ENCODE results near the gene RUNX3.

Gene RUNX3

DNA sequence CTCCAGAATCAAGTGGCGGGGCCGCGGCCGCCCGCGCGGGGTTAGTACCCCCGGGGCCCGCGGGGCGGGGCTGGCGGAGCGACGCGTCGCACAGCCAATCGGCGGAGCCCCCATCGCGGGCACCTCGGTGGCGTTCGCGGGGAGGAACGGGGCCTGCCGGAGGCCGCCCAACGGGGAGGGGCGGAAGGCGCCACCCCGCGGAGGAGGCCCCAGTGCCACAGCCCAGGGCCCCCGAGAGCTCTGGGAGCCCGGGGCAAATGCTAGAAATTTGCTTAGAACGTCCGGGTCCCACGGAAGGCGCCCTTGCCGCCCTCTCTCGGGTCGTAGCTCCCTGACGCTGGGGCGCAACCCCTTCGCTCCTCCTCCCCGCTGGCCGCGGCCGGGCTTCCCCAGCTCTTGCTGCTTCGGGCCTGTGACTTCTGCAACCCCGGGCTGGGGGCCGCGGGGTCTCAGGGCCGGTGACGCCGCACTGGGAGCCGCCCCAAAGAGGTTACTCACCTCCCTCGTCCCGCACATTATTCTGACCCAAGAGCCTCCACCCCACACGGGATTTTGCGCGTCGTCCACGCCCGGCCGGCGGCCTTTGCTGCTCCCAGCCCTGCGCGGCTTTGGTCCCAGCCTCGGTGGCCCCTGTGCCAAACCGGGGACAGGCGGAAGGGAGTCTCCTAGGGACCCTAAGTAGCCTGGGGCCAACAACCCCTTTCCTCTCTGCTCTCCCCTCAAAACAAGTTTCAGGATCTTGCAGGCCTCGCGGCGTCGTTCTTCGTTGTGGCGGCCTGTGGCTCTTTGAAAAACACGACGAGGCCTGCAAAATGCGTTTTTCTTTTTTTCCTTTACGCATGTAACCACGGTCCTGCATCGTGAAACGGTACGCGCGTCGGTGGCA is at the start of gene RUNX3:
TSS of gene RUNX3 (minus strand) at position 17 of the 886 bp plus-strand sequence. CDS start 408 bp downstream, outside the sequence.
- TF ChIP-seq TCF12 (IDR thresholded peaks at IDR 0.05; ENCODE audit: low read depth) (no peak), ZBTB7A (IDR thresholded peaks at IDR 0.05; ENCODE audit: low read depth) (0 out of 2 replicates have a peak, but pooled peaks have one; percentile 48), TAF1 (IDR thresholded peaks at IDR 0.05; ENCODE audit: low read depth) (0 out of 2 replicates have a peak, but pooled peaks have one; percentile 29)
- TF ChIP-seq, protein P1, sequence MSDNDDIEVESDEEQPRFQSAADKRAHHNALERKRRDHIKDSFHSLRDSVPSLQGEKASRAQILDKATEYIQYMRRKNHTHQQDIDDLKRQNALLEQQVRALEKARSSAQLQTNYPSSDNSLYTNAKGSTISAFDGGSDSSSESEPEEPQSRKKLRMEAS (IDR thresholded peaks at IDR 0.05): no peak
- TF ChIP-seq, protein P2, sequence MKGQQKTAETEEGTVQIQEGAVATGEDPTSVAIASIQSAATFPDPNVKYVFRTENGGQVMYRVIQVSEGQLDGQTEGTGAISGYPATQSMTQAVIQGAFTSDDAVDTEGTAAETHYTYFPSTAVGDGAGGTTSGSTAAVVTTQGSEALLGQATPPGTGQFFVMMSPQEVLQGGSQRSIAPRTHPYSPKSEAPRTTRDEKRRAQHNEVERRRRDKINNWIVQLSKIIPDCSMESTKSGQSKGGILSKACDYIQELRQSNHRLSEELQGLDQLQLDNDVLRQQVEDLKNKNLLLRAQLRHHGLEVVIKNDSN (IDR thresholded peaks at IDR 0.05): no peak

DNA sequence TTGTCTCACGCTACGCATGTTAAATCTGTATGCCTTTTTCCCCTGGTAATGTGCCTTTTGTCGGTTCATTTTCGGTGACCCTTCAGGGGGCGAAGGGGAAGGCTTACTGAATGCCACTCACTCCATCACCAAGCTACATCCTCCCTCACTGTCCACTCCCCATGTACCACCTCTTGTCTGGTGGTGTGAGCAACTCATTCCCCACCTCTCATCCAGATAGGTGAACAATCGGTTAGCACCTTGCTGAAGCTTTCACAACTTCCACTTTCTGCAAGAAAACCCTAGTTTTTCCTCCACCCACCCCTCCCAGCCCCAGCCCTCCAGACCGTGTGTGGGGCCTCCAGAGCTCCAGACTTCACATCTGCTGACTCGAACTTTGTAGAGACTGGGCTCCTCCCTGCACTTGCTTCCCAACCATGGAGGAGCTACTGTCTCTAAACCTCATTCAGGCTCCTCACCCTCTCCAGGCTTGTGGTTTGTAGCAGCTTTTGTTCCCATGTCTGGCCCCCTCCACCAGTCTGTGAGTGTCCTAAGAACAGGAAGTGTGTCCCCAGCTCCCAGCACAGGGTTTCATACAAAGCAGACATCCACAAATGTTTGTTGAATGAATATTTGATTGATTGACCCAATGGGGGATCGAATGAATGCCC is 48.4 kb upstream of the RUNX3 start:
- TF ChIP-seq RAD21 (IDR thresholded peaks at IDR 0.05; ENCODE audit: low read depth) (no peak), TCF12 (IDR thresholded peaks at IDR 0.05; ENCODE audit: low read depth) (no peak)

DNA sequence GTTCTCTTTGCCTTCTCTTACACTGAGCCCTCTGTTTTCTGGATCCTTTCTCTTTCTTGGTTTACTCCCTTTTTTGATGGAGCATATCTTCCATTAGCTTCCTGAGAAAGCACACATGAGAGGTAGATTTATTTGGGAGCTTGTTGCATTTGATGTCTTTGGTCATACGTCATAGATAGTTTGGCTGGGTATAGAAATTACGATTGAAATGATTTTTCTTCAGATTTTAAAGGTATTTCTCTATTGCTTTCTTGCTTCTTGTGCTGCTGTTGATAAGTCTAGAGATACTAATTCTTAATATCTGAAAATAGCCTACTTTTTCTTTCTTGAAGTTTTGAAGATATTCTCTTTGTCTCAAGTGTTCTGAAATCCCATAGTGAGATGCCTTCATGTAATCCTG is 45.3 kb upstream of the RUNX3 start:
- TF ChIP-seq, protein P2 (IDR thresholded peaks at IDR 0.05): no peak

DNA sequence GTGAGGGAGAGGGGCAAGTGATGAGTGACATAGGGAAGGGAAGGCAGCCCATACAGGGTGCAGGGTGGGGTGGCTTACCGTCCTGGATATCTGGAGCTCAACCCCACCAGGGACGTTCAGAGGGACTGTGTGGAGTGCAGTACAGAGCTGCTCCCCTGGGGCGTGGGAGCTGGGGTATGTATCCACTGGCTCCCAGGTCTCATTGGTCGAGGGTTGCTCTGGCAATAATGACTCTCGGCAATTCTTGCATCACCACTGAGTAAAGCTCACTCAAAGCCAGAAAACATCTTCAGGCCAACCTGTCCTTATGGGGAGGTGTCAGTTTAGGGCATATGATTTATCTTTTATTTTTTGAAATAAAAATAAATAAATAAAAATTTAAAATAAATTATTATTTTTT is 43.2 kb upstream of the RUNX3 start:
- TF ChIP-seq TAF1 (IDR thresholded peaks at IDR 0.05; ENCODE audit: low read depth): no peak

DNA sequence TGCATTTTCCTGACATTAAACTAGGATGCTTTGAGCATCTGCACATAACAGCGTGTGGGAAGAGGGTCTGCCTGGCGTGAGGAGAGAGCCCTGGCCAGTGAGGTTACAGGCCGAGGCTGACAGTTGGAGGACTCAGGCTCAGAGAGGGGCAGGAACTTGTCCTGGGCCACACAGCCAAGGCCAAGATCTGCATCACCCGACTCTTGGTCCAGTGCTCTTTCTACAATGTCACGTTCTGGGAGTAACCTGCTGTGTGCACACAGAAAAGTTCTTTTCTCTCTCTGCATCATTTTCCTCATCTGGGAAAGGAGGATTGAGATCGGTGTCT is 42.8 kb upstream of the RUNX3 start:
- TF ChIP-seq CEBPB (IDR thresholded peaks at IDR 0.05) (no peak), TAF1 (IDR thresholded peaks at IDR 0.05; ENCODE audit: low read depth) (no peak), NFIC (IDR thresholded peaks at IDR 0.05) (no peak), CREB1 (IDR thresholded peaks at IDR 0.05; ENCODE audit: low read depth) (no peak), TEAD4 (IDR thresholded peaks at IDR 0.05) (no peak), ZBTB7A (IDR thresholded peaks at IDR 0.05; ENCODE audit: low read depth) (no peak), EP300 (IDR thresholded peaks at IDR 0.05; ENCODE audit: borderline replicate concordance) (no peak), RAD21 (IDR thresholded peaks at IDR 0.05; ENCODE audit: low read depth) (no peak), EGR1 (IDR thresholded peaks at IDR 0.05) (no peak)
- TF ChIP-seq, protein P2 (IDR thresholded peaks at IDR 0.05): no peak
- TF ChIP-seq, protein P3, sequence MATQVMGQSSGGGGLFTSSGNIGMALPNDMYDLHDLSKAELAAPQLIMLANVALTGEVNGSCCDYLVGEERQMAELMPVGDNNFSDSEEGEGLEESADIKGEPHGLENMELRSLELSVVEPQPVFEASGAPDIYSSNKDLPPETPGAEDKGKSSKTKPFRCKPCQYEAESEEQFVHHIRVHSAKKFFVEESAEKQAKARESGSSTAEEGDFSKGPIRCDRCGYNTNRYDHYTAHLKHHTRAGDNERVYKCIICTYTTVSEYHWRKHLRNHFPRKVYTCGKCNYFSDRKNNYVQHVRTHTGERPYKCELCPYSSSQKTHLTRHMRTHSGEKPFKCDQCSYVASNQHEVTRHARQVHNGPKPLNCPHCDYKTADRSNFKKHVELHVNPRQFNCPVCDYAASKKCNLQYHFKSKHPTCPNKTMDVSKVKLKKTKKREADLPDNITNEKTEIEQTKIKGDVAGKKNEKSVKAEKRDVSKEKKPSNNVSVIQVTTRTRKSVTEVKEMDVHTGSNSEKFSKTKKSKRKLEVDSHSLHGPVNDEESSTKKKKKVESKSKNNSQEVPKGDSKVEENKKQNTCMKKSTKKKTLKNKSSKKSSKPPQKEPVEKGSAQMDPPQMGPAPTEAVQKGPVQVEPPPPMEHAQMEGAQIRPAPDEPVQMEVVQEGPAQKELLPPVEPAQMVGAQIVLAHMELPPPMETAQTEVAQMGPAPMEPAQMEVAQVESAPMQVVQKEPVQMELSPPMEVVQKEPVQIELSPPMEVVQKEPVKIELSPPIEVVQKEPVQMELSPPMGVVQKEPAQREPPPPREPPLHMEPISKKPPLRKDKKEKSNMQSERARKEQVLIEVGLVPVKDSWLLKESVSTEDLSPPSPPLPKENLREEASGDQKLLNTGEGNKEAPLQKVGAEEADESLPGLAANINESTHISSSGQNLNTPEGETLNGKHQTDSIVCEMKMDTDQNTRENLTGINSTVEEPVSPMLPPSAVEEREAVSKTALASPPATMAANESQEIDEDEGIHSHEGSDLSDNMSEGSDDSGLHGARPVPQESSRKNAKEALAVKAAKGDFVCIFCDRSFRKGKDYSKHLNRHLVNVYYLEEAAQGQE (IDR thresholded peaks at IDR 0.05; ENCODE audit: low read depth): no peak
- TF ChIP-seq, protein P1 (IDR thresholded peaks at IDR 0.05): no peak

DNA sequence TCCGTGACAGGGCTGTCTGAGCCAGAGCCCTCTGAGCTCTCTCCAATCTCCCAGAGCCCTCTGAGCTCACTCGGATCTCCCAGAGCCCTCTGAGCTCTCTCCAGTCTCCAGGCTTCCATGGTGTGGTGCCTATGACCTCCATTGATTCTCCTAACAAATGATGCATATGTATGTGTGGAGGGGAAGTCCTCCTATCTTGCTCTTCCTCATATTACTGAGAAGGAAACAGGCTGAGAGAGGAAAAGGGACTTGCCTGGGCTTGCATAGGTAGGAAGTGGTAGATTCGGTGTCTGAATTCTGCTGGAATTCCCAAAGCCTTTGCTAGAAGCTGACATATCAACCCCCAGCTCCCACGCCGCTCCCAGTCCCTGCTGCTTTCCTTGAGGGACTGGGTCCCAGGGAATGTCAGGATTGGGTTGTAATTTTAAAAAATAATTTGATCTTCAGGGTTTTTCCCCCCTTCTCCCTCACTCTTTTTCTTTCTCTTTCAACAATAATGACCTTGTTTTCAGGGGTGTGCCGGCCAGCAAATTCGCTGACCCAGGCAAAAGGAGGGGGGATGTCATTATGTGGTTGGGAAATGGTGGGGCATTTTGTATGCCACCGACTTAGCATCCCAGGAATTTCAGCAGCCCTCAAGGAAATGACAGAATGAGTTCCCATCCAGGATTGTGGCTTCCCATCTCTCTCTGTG is 42.3 kb upstream of the RUNX3 start:
- TF ChIP-seq, protein P2 (IDR thresholded peaks at IDR 0.05): no peak
- TF ChIP-seq TEAD4 (IDR thresholded peaks at IDR 0.05): no peak
- TF ChIP-seq TCF12 (IDR thresholded peaks at IDR 0.05; ENCODE audit: low read depth): no peak
- no peak for TF ChIP-seq EP300 (IDR thresholded peaks at IDR 0.05; ENCODE audit: borderline replicate concordance)

DNA sequence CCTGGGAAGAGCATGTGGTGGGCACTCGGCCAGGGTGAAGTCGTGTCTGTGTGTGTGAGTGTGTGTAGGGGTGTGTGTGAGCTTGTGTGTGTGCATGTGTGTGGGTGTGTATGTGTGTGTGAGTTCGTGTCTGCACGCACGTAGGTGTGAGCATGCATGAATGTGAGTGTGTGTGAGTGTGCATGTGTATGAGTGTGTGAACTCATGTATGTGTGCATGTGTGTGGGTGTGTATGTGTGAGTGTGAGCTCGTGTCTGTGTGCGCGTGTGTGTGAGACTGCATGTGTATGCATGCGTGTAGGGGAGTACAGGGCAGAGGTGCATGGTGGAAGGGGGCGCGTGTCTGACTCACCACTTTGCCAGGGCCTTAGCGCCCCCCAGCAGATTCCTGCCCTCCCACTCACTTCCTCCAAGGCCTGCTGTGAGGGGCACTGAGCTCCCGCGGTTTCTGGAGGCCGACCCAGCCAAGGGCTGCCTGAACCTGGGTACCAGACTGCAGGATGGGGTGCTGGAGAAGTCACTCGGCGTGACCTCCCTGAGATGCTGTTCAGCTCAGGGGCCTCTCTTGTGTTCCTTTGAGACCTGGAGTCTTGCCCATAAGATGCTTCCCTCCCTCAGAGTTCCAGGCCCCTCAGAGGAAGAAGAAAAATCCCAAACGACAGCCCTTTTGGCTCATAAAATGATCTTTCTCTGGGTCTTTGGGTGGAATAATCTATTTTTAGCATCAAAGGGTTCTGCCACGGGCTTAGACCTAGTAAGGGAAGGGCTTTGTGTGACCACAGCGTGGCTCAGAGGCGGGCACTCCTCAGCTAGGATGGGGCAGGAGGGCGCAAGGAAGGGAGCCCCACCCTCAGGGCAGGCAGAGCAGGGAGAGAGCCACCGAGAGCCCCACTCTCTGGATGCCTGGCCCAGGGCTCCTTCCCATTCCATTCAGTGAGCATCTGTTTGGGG is 41.1 kb upstream of the RUNX3 start:
- TF ChIP-seq, protein P2 (IDR thresholded peaks at IDR 0.05): no peak
- TF ChIP-seq YY1 (IDR thresholded peaks at IDR 0.05; ENCODE audit: low read depth): no peak
- TF ChIP-seq CEBPB (IDR thresholded peaks at IDR 0.05): no peak
- TF ChIP-seq TAF1 (IDR thresholded peaks at IDR 0.05; ENCODE audit: low read depth): no peak
- TF ChIP-seq TEAD4 (IDR thresholded peaks at IDR 0.05): no peak
- TF ChIP-seq, protein P3 (IDR thresholded peaks at IDR 0.05; ENCODE audit: low read depth): no peak
- no peak for TF ChIP-seq RAD21 (IDR thresholded peaks at IDR 0.05; ENCODE audit: low read depth)
- no peak for TF ChIP-seq ZBTB7A (IDR thresholded peaks at IDR 0.05; ENCODE audit: low read depth)
- TF ChIP-seq FOXM1 (IDR thresholded peaks at IDR 0.05; ENCODE audit: borderline replicate concordance, low read depth): no peak
- no peak for TF ChIP-seq EP300 (IDR thresholded peaks at IDR 0.05; ENCODE audit: borderline replicate concordance)
- TF ChIP-seq NFIC (IDR thresholded peaks at IDR 0.05): no peak
- no peak for TF ChIP-seq CREB1 (IDR thresholded peaks at IDR 0.05; ENCODE audit: low read depth)
- TF ChIP-seq EGR1 (IDR thresholded peaks at IDR 0.05): no peak
